NCI-H446 (cell line): Measurements from ENCODE around the gene TNP1.
A peak's percentile ranks its signal among the peaks of the same experiment; 100 is the strongest.

Experiments
- DNase-seq, 2 experiments: peaks; one replicate each; lab custom pipeline; 2025; lab: John Stamatoyannopoulos, UW

TNP1 gene

DNA sequence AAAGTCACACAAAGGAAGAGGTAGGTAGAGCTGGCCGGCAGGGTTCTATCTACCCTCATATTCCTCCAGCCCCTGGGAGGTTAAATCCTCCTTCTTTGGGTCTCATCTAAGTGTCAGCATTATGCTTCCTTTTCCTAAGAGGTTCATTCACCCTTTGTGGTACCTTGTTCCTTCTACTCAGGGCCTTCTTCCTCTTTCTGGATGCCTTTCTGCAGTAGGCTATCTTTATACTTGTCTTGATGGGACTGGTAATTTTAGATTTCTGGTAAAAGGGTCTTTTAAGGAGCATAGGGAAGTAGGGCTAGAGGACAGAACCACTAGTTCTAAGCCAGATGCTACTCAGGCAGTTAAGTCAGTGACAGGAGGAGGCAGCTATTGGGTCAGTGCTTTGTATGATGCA is 13.7 kb upstream of the TNP1 start:
- DNase-seq = no peak

DNA sequence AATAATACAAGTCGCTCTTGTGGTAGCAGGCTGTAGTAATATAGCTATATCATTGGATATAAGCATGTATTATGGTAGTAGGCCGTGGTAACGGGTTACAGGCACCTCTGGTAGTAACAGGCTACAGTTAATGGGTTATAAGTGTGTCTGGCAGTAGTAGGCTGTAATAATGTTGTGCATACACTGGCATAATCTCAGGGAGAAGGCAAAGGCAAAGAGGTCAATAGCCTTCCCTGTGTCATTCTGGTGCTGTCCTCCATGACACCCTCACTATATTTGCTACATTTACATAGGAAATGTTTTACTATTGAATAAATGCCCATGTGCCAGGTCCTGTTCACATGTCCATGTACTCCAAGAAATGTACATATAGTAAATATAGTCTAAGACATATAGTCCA is 12.8 kb upstream of the TNP1 start:
- no peak for DNase-seq

DNA sequence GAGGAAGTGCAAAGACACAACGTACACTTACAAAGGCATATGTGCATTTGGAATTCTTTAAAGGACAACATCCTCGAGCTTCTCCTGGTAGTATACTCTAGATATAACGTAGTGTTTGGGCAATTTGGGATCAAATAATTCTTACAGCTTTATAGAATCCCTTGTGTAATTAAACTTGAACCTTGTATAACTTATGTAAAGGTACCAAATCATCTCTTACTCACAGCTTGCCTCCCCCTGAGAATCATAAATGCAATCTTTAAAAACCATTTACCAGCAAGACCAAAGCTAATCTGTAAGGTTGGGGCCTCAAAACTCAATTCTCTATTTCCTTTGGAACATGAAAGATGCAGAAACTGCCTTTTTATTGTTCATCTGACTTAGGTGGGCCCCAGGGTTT is 12.2 kb upstream of the TNP1 start:
- no peak for DNase-seq

DNA sequence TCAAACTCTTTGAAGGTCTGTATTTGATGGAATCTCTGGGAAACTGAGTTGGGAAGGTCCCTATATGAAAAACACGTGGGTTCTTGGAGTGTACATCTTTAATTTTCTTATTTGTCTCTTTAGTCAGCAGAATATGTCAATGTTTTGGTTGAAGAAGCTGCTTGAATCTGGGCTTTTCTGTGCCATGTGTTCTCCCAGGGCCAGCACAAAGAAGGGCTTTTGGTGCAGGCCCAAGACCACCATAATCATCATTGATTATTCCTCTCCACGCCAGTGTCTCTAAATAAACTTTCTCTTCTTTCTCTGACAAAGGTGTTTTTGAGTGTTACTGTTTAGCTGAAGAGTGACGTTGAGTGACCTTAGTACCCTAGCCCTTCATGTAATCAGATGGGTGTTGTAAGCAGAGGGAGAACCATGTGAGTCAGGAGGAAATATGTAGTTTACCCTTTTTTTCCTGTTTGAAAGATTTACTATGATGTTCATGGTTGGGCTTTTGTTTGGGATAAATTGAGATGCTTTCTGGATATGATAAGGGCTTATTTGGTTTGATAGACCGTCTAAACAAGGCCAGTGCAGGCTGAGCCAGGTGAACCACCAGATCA is 11.6 kb upstream of the TNP1 start:
- DNase-seq = no peak

DNA sequence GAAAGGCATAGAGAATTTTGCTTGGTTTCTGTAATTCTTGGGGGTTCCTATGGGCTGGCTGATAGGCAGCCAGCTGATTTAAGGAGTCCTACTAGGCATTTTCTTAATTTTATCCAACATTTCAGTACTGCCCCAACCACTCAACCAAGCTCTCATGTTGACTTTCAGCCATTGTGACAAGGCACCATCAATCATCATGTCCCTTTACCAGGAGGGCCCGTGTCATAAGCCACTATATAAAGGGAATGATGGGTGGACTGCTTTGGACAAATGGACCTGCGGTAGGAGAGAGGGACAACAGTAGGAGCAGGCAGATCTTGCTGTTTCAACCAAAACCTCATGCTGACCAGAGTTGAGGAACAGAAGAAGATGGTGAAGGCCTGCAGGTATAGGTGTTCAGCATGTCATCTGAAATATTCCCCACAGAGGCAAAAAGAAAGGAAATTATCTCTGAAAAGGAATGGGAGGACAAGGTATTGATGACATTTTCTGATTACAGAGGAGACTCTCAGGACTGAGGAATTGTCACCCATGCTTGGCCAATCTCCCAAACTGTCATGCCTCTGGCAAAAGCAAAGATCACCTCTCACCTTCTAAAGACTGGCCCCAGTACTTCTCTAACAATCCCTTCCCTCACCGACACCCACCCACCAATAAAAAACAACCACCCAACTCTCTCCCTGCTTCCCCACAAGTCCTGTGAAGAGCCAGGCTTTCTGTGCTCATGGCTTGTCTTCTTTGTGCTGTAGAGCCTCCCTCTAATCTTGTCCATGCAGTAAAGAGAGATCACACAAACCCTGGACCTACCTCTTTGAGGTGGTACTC is 10.9 kb upstream of the TNP1 start:
- no peak for DNase-seq

DNA sequence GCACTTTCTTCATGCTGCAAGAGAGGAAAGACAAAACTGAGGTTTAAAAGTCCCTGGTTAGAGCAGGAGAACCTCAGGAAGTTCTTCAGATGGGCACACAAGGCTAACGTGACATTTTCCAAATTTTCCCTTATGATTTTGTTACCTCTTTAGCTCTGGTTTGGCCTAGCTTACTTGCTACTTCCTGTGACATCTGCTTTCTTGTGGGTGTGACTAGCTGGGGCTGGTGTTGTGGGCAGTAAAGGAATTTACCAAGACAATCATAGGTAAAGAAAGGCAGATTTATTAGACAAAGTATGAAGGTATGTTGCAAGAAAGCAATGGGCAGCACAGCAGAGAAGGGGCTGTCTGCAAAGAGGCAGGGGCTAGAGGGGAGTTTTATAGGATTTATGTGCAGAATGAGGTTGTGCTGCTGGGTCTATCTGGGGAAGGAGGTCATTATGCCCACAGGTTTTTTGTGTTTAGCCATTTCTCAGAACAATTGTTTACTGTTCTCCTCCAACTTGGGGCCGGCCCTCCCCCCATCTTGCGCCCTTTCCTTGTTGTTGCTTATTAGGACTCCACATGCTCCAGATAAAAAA is 6.7 kb upstream of the TNP1 start:
- no peak for DNase-seq

DNA sequence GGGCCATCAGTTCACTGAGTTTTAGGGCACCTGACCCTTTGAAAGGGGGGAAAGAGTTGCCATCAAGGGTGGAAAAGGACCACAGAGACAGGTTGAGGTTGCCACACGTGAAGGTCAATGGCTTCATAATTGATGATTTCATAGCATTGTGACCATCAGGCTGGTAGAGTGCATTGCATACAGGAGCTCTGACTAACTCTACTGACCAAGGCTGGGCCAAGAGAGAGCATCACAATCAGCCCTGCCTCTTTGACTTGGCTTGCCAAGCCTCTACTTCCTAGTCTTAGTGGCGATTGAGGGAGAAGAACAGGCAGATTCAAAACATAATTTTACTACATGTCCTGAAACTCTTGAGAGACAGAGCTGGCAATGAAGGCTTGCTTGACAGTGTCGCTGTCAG is 5.8 kb upstream of the TNP1 start:
- no peak for DNase-seq

DNA sequence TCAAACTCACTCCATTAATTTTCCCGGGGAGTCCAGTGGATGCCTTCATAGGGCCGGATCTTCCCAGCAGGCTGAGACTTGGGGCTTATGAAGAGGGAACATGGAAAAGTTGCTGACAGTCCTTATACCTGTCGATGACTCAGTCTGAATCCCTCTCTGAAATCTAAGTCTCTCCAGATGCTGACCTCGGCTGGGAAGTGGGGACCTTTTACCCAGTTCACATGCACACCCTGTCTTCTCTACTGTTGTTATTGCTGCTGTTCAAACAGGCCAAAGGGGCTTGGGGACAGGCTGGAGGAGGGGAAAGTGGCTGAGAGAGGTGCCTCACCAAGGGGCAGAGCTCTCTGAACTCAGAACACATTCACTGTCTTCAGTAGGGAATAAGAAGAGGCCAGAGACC is 4.1 kb upstream of the TNP1 start:
- no peak for DNase-seq

DNA sequence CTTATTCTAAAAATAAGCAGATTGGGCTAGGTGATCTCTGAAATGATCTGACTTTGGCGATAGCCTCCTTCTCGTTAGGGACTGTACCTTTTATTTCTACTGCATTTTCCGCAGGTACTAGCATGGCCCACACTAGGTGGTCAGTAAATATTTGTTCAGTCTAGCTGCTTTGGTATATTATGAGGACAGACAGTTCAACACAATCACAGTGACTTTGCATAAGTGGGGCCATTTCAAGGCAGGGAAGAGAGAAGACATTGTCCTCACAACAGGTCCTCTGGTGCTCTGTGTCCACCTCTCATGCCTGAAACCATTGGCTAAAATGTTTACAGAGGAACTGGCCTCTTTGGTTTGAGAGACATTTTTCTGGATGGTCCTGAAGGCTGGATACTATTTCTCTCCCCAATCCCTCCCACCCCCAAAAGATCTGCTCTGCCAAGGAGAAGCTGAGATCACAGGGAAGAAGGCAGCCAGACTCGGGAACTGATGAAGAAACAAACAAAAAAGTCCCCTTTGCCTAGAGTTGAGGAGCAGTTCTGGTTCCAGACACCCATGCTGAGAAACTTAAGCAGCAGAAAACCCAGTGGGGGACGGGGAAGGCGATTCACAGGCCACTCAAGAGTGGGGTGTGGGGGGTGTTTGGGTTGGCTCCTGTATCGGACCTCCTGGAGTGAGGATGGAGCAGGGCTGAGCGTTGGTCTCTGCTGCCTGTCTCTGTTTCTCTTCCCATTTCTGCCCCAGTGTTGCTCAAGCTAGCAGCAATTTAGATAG is 2.9 kb upstream of the TNP1 start:
- no peak for DNase-seq

DNA sequence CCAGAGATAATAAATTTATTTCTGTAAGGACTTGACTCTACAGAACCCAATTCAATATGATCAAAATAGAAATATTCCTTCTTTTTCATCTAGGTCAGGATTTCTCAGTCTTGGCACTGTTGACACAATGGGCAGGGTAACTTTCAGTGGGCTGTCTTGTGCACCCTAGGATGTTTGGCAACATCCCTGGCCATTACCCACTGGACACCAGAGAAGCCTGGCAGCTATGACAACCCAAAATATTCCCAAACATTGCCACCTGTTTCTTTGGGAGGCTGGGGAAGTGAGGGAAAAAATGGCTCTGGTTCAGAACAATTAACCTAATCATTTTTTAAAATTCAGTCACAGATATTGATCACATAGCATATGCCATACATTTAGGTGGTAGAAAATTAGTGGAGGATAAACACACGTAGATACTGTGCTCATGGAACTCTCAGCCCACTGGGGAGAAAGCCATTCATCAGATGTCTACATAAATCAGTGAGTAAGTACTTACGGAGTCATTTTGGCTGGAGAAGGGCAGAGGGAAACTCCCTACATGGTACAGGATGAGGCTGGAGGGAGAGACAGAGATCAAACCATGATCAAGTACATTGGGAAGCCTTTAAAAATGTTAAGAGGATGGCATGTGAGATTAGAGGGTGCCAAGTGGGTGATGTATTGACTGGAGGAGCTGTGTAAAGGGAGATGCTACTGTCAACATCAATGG is 718 bp upstream of the TNP1 start:
- peak; percentile 3 to 13 for DNase-seq

DNA sequence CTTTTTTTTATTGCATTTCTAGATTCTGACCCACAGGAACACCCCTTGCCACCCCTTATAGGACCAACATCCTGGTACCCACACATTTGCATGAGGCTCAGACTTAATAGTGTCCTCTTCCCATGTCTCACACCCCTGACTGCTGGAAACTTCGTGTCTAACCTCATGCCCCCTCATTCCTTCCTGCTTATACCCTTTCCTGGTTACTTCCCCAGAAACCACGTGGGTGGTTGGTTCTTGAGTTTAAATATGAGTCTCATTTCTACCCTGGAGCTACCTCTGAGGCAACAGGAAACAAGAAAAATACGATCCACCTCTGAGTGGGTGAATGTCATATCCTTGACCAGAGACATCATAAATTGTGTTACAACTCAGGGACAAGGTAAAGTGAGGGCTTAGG is 1.6 kb downstream of the TNP1 start:
- DNase-seq = no peak

DNA sequence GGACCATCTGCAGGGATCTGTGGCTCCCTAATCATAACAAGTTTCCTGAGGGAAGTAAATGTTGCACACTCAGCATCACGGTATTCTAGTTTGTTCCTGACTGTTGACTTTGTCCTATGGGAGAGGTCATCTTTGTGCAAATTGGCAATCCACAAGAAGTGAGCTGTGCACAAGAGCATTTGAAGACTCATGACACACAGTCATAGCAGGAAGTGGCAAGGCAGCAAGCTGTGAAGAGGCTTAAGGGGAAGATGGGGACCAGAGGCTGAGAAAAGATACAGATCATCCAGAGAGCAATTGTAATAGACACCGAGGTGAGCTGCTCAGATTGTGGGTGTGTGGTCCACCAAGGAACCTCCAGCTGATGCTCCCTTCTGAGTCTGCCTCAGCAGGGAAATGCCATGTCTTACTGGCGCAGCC is 2.7 kb downstream of the TNP1 start:
- no peak for DNase-seq

DNA sequence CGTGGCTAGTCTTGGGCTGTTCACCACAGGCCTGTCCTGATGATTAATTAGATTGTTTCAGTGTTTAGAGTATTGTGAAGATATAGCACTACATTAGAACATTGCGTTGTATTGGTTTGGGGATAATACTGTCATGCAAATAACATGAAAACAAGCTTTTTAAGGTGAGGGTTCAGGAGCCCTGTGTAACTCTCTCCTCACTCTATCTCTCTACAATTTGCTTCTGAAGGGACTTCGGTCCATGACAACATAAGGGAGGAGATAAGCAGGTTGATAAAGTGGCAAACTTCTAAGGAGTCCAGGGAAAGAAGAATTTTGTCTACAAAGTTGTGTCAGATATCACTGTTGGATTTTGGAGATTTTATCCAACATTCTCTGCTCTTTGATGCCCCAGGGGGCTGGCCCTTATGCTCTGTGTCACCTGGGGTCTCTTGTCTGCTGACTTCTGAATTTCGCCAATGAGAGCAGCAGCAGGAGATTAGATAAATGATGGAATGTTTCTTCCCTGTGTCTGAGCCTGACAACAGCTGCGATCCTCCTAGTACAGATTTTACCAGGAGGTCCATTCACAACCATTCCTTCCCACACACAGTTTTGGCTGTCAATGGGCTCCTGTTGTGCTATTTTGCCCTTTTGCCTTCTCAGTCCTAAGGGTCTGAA is 3.3 kb downstream of the TNP1 start:
- DNase-seq = no peak

DNA sequence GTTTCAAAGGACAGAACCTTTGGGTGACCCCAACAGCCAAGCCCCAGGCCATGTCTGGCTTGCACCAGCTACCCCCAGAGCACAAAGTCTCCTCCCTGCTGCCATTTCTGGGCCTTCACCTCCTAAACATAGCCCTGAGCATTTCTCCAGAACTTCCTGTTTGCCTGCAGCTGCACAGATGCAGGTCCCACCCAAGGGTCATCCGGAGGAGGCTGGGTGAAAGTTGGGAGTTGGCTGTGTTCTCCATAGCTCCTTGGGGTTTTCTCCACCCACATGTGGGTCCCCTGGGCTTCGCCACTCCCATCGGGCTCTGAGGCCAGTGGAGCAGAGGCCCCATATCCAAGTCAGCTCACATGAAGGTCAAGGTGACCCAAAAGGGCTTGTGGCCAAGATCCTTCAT is 4.3 kb downstream of the TNP1 start:
- no peak for DNase-seq

DNA sequence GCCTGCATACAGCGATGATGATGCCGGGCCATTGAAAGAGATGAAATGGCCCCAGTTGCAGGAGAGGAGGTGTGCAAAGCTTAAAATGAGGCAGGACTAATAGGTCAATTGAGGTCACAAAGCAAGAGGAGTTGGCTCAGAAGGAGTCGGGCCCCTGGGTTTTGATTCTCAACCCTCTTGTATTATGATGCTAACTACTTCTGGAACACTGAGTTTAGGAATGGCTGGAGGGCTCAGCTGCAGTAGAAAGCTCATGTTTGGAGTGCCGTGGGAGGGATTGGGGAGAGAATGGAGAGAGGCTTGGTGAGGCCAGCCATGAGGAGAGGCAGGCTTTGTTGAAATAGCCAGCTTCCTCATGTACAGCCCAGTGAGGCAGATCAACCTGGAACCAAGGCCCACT is 4.8 kb downstream of the TNP1 start:
- DNase-seq = no peak

DNA sequence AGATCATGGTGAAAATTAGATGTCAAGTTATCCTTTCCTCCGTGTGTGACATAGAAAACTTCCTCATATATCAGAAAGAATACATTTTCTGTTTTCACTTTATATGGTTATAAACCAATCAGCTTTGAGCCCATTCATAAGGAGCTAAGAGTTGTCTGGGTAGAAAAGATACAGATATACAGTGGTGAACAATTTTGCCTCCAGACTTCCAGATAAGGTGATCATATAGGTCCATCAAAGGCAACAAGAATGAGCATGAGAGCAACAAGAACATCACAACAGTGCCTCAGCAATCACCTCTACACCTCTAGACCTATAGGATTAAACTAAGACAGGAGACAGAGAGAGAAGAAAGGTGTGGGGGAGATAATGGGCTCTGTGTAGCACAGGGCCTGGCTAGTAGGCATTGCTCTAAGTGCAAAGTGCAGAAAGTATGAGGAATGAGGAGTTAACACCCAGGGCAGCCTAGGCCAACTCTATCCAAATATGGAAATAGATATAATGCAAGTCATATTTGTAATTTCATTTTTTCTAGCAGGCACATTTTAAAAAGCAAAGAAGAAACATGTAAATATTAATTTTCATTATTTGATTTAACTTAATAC is 8.3 kb downstream of the TNP1 start:
- no peak for DNase-seq

DNA sequence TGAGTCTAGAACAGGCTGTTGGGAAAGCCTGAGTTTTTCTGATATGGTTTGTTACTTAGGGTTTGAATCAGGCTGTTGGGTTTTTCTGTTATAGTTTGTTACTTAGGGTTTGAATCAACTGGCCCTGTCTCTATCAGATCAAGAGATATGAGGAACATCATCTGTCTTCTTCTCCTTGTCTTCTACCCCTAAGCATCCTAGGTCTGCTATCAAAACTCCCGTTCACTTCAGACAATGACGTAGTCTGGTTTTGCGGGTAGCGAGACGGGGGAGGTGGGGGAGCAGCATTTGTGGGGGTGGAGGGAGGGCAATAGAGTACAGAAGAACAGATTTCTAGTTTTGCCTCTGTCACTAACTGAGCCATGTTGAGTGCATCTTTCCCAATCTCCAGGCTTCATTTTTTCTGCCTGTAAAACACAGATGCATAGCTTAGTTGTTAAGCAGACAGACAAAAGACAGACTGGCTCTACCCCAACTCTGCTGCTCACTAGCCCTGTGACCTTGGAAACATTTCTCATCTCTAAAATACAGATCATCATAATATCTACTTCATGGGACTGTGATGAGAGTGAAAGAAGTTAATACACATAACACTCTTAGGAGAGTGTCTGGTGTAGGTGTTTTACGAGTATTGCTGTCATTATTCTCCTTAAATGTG is 9.1 kb downstream of the TNP1 start:
- DNase-seq = no peak

DNA sequence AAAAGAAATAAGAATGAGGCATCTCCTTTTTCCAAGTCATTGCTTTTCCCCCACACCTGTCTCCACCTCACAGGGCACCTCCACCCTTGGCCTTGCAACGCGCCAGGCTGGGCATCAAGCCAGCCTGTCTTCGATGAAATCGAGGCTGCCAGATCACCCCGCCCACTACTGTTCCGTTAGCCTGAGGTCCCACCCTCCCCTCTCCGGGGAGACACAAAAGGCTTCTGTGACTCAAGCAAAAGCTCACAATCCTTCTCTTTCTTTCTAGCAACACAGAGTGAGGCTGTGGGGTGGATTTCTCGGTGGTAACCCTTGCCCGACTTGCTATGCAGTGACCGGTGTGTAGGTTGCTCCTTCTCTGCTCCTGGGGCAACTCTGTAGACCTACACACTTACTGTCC is 9.9 kb downstream of the TNP1 start:
- peak in 1 of 2 experiments; percentile 6 for DNase-seq

DNA sequence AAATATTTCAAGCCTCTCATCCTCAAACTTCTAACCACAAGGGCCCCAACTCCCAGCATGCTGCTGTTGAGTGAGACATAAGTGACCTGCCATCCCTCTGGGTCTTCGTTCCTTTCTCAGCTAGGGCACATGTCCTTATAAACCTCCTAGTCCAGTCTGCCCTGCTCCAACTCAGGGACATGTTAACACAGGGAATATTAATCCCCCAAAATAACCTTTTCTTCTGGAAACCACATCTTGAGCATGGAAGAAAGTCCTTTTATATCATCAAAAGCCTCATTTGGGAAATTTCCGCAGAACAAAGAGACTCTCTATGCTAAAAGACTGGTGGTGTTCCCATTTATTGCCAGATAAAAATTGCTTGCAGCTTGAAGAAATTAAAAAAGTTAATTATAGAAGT is 14.4 kb downstream of the TNP1 start:
- no peak for DNase-seq

DNA sequence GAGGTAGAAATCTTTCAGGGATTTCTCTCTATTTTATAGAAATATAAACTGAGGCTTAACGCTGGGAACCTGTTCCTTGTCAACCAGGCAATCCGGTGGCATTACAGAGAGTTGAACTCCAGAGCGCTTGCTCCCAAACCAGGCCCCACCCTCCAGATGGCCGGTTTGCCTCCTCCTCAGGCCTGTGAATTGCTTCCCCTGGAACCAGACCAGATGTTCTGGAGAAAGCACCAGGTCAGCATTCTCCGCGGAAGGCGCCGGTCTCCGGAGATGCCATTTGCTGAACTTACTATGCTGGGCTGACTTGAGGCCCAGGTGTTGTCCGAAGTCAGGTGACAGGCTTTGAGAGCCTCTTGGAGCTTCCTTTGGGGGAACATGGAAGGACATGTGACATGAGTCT is 17.2 kb downstream of the TNP1 start:
- peak in 1 of 2 experiments; percentile 2 for DNase-seq

DNA sequence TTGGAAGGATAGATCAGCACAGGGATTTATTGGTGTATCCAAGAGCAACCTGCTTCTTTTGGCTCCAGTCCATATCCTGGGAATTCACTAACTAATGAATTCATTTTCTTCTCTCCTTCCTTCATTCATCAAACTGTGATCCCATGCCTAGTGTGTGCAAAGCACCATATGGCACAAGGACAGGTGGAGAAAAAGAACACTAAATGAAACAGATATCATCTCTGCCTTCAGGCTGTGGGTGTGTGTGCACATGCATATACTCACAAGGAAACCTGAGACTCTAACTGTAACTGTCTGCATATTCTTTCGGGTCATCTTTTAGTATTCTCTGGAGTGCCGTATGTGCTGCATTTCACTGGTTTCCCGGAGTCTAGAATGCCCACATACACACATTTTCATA is 20.2 kb downstream of the TNP1 start:
- DNase-seq = no peak
